H1 (cell line): ENCODE results near the gene SLC26A6. TPM values are rescaled to one million over a fixed set of nuclear protein-coding genes. Genes with fewer than 3 reads are reported as not detected.

ENCODE experiments used
- SP4 ChIP-seq: IDR thresholded peaks from 2 replicates; pipeline ENCODE4 v1.6.1; 2012; ENCODE audit warnings: low read length, inconsistent platforms
- polyA plus RNA-seq, 7 experiments: library from polyadenylated mRNA; depleted of rRNA in 3 of 7; stranded (reverse) in 5 of 7; unstranded in 2 of 7; fragments of >200 nt in 5 of 7; fragments of 200-250 nt in 2 of 7; gene quantifications; 1 replicate in 5 of 7; 2 replicates in 1 of 7; 4 replicates in 1 of 7; pipeline versions ENCODE4 v1.2.1 to v1.2.3, GENCODE V29; 2011 to 2013; ENCODE audit warnings: missing spikeins in 2 of 7, mixed read lengths in 2 of 7
- total RNA-seq: library from RNA; stranded (reverse); fragmentation: NEBNext Ultra II Directional; extraction: Animal tissue kit (Norgen Biotek cat#: 25700); gene quantifications from 2 replicates; pipeline ENCODE4 v1.2.1, GENCODE V29; 2021
- TF ChIP-seq, protein P1 (sequence below): fragments of 300-600 bp; sonication (generic); IDR thresholded peaks from 2 replicates; pipeline ENCODE4 v1.7.1; 2012; ENCODE audit warnings: low read length, moderate library complexity, mild to moderate bottlenecking, inconsistent platforms; ENCODE audit not compliant: insufficient replicate concordance

Gene SLC26A6
- total and polyA plus RNA-seq, 2 of the 8 experiments (the other 6 are each of a cell fraction or from before 2014, with no cell fraction given): 50.4 to 58.0 TPM

DNA sequence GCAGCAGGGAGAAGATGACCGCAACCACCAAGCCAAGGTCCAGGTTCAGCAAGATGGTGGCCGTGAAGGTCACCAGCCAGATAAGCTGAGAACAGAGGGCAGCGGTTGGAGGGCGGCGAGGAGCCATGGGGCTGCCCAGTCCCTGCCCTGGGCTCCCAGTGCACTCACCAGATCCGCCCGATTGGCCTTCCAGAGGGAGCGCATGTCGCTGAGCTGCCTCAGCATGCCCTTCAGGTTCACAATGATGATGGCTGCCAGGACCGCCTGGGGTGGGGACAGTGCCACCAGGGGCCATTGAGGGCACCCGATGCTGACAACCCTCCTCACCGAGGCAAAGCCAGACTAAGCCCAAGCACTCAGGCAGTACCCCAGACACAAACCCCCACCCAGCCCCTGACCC, 5.4 kb downstream of the SLC26A6 start (continued):
- TF ChIP-seq, protein P1, sequence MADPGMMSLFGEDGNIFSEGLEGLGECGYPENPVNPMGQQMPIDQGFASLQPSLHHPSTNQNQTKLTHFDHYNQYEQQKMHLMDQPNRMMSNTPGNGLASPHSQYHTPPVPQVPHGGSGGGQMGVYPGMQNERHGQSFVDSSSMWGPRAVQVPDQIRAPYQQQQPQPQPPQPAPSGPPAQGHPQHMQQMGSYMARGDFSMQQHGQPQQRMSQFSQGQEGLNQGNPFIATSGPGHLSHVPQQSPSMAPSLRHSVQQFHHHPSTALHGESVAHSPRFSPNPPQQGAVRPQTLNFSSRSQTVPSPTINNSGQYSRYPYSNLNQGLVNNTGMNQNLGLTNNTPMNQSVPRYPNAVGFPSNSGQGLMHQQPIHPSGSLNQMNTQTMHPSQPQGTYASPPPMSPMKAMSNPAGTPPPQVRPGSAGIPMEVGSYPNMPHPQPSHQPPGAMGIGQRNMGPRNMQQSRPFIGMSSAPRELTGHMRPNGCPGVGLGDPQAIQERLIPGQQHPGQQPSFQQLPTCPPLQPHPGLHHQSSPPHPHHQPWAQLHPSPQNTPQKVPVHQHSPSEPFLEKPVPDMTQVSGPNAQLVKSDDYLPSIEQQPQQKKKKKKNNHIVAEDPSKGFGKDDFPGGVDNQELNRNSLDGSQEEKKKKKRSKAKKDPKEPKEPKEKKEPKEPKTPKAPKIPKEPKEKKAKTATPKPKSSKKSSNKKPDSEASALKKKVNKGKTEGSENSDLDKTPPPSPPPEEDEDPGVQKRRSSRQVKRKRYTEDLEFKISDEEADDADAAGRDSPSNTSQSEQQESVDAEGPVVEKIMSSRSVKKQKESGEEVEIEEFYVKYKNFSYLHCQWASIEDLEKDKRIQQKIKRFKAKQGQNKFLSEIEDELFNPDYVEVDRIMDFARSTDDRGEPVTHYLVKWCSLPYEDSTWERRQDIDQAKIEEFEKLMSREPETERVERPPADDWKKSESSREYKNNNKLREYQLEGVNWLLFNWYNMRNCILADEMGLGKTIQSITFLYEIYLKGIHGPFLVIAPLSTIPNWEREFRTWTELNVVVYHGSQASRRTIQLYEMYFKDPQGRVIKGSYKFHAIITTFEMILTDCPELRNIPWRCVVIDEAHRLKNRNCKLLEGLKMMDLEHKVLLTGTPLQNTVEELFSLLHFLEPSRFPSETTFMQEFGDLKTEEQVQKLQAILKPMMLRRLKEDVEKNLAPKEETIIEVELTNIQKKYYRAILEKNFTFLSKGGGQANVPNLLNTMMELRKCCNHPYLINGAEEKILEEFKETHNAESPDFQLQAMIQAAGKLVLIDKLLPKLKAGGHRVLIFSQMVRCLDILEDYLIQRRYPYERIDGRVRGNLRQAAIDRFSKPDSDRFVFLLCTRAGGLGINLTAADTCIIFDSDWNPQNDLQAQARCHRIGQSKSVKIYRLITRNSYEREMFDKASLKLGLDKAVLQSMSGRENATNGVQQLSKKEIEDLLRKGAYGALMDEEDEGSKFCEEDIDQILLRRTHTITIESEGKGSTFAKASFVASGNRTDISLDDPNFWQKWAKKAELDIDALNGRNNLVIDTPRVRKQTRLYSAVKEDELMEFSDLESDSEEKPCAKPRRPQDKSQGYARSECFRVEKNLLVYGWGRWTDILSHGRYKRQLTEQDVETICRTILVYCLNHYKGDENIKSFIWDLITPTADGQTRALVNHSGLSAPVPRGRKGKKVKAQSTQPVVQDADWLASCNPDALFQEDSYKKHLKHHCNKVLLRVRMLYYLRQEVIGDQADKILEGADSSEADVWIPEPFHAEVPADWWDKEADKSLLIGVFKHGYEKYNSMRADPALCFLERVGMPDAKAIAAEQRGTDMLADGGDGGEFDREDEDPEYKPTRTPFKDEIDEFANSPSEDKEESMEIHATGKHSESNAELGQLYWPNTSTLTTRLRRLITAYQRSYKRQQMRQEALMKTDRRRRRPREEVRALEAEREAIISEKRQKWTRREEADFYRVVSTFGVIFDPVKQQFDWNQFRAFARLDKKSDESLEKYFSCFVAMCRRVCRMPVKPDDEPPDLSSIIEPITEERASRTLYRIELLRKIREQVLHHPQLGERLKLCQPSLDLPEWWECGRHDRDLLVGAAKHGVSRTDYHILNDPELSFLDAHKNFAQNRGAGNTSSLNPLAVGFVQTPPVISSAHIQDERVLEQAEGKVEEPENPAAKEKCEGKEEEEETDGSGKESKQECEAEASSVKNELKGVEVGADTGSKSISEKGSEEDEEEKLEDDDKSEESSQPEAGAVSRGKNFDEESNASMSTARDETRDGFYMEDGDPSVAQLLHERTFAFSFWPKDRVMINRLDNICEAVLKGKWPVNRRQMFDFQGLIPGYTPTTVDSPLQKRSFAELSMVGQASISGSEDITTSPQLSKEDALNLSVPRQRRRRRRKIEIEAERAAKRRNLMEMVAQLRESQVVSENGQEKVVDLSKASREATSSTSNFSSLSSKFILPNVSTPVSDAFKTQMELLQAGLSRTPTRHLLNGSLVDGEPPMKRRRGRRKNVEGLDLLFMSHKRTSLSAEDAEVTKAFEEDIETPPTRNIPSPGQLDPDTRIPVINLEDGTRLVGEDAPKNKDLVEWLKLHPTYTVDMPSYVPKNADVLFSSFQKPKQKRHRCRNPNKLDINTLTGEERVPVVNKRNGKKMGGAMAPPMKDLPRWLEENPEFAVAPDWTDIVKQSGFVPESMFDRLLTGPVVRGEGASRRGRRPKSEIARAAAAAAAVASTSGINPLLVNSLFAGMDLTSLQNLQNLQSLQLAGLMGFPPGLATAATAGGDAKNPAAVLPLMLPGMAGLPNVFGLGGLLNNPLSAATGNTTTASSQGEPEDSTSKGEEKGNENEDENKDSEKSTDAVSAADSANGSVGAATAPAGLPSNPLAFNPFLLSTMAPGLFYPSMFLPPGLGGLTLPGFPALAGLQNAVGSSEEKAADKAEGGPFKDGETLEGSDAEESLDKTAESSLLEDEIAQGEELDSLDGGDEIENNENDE: no peak
- TF ChIP-seq SP4: no peak
